ENCODE measurements around the gene GRB2.

GRCh38 chr17:75388476-75389030, 16.9 kb downstream of the GRB2 start:
- TF ChIP-seq CTCF (IDR thresholded peaks at IDR 0.05) (no peak), EP300 (IDR thresholded peaks at IDR 0.05) (no peak), REST (IDR thresholded peaks at IDR 0.05) (no peak), MYC (IDR thresholded peaks at IDR 0.05; ENCODE audit: borderline replicate concordance, low read length) (no peak), BHLHE40 (IDR thresholded peaks at IDR 0.05; ENCODE audit: low read depth, low read length) (no peak), POLR2A (IDR thresholded peaks at IDR 0.05; ENCODE audit: low read length) (no peak), ZFP36 (IDR thresholded peaks at IDR 0.05; ENCODE audit: borderline replicate concordance, partially characterized antibody) (no peak)
